NCI-H1436 (cell line): ENCODE data around the gene POTEB.
"Not testable (repeated sequence)": the region's sequence is repeated elsewhere in the genome, so short reads cannot be mapped to it uniquely, and the experiment has no call there.

Experiments
- DNase-seq: peaks from one replicate; lab custom pipeline; 2025; lab: John Stamatoyannopoulos, UW

POTEB gene

DNA sequence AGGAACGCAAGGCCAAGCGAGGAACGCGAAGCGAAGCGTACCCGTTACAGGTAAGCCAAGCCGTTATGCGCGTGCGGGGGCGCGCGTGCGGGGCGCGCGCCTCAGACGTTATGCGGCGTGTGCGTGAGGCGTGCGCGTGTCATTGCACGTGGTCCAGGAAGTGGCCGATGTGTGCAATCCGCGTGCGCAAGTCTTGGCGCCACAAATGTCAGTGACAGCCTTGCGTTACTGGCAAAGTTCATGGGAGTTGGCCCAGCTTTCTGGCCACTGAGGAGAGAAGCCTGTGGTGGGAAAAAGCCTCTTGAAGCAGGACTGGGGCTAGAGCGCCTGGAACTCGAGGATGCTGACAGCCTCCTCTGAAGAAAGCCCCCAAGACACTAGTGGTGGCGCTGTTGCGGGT lies at the start of gene POTEB:
Gene POTEB, minus strand, starts transcription at position 101 of the 400 bp plus-strand sequence. CDS start 489 bp downstream, outside the sequence.
- DNase-seq = not testable (repeated sequence)

DNA sequence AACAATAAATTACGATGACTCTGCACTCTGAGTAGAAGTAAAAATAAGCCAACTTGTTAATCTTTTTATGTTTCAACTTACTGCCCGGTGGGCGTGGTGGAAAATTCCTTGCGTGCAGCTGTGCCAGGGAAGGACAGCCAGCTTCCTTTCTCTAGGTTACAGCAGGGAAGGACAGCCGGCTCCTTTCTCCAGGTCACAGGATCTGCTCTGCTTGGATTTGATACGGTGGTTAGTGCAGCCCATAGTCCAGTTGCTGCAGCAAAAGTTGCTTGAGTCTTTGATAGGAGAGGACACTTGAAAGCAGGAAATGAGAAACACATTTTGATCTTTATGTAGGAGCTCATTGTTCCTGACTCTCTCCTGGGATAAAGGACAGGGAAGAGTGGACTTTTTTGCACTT lies 13.4 kb upstream of the POTEB start:
- not testable (repeated sequence) for DNase-seq

- DNase-seq = not testable (repeated sequence)
These were observed 12.0 kb upstream of the POTEB start for GRCh38 chr15:21889542-21889941.

- not testable (repeated sequence) for DNase-seq
These were observed 38.7 kb downstream of the POTEB start for GRCh38 chr15:21838831-21839230.
